Measurements from ENCODE around the gene FUBP1.

- TF ChIP-seq CTCF (IDR thresholded peaks at IDR 0.05) (no peak), POLR2A (IDR thresholded peaks at IDR 0.05) (peak in 2 of 4 donors; percentile 51)
Measured at GRCh38 chr1:78005755-78006154, 26.9 kb upstream of the FUBP1 start.

Measured in upper lobe of left lung (tissue), 4 donors.